HG03565 (cell line): ENCODE data around the gene FBXL5.

Source experiments
- ATAC-seq: cut with Tn5 transposase; IDR thresholded peaks from one replicate; pipeline ENCODE4 v1.9.1; 2021; ENCODE audit warnings: mild to moderate bottlenecking, moderate library complexity; ENCODE audit not compliant: unreplicated experiment

FBXL5 gene

GRCh38 chr4:15655223-15656037, at the start of gene FBXL5:
TSS of gene FBXL5 (minus strand) at chr4:15655357. CDS start at chr4:15655287, 70 bp downstream.
- ATAC-seq = peak; percentile 60

DNA sequence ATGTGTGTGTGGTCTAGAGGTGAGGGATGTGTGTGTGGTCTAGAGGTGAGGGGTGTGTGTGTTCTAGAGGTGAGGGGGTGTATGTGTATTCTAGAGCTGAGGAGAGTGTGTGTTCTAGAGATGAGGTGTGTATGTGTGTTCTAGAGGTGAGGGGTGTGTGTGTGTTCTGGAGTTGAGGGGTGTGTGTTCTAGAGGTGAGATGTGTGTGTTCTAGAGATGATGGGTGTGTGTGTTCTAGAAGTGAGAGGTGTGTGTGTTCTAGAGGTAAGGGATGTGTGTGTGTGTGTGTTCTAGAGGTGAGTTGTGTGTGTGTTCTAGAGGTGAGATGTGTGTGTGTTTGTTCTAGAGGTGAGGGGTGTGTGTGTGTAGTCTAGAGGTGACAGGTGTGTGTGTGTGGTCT, 49.0 kb upstream of the FBXL5 start:
- ATAC-seq = no peak

- no peak for ATAC-seq
Observed at GRCh38 chr4:15703439-15703838, 48.3 kb upstream of the FBXL5 start.

- no peak for ATAC-seq
Observed at GRCh38 chr4:15702941-15703403, 47.8 kb upstream of the FBXL5 start, which contains the start of gene BST1. TSS of gene BST1 (plus strand) at chr4:15703065. CDS start at chr4:15703145, 80 bp downstream.

GRCh38 chr4:15696866-15697265, 41.7 kb upstream of the FBXL5 start:
- no peak for ATAC-seq

DNA sequence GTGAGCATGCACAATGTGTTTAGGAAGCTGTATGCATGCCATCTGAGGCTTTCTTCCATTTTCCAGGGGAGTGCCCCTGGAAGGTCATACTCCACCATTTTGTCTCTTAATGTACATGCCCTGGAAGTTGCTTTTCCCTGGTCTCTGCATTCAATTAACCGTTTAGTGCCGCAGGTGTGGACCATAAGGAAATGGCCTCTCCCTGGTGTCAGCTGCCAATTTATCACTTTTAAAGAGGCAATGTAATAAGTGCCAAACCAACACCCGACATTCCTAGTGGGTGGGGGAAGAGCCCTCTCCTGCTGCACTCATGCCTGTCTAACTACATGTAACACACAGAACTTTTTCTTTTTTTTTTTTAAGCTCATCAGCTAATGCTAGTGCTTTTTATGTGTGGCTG, 40.6 kb upstream of the FBXL5 start:
- no peak for ATAC-seq

GRCh38 chr4:15695240-15695699, 40.1 kb upstream of the FBXL5 start:
- no peak for ATAC-seq

DNA sequence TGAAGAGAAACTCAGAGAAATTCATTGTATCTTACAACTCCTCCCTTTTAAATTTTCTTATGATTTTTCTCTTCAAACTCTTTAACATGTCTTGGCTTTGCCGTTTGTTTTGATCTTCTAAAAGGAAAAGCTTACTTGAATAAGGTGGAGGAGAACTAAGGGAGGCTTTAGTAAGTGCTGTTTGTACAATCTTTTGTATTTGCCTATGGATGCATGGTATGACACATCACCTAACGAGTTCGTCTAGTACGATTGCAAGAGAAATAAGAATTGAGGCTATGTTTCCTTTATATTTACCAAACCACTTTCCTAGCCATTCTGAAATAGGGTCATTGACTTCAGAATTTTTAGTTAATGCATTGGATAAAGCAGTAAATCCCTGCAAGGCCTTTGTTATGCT, 39.3 kb upstream of the FBXL5 start:
- ATAC-seq = no peak

DNA sequence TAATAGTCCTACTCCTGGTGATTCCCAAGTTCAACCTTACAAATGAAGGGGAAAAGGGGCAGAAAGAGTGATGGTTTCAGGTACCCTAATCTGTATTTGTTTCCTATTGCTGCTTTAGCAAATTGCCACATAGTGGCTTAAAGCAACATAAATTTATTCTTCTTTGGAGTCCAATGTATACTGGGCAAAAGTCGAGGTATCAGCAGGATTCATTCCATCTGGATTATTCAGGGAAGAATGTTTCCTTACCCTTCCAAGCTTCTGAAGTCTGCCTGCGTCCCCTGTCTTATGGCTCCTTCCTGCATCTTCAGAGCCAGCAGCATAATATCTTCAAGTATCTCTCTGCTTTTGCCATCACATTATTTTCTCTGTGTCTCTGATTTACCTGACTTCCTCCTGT, 37.4 kb upstream of the FBXL5 start:
- ATAC-seq = no peak

DNA sequence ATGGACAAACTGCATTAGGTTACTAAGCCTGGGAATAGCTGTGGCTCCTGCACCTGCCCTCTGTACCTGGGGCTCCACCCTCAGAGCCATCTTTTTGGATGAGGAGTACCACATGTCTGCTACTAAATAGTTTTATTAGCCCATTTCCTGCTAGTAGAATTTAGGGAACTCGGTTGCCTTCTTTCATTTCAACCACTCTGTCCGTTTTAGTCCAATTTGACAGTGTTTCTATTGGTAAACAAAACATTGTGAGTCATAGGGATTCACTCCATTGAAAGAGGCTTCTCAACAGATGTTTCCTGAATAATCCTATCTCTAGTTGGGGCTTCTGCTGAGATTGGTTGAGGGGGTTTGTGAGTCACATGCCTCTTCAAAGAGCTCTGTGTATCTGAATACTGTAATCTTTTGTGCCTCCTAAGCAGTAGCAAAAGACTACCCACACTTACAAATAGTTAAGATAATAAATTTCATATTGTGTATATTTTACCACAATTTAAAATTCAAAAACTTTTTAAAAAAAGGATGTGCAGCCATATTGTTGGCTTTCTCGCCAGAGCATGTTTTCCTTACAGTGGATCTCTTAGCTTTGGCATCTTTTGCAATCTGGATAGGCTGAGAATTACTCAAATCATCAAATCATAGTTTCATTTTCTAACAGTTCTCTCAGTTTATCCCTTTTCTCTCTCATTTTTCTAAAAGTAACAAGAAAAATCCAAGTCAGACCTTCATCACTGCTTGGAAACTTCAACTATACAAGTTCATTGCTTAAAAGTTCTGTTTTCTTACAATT, 36.4 kb upstream of the FBXL5 start:
- no peak for ATAC-seq

GRCh38 chr4:15690020-15690809, 35.1 kb upstream of the FBXL5 start:
- ATAC-seq = no peak

- no peak for ATAC-seq
Observed at GRCh38 chr4:15689540-15689939, 34.4 kb upstream of the FBXL5 start.

DNA sequence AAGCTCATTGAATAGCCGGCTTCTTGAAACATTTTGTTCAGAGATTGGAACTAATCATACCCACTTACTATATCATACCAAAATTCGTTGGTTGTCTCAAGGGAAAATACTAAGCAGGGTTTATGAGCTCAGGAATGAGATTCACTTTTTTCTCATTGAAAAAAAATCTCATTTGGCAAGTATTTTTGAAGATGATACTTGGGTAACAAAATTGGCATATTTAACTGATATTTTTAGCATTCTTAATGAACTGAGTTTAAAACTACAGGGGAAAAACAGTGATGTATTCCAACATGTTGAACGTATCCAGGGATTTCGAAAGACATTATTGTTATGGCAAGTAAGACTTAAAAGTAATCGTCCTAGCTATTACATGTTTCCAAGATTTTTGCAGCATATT, 32.9 kb upstream of the FBXL5 start:
- ATAC-seq = no peak

GRCh38 chr4:15684498-15684897, 29.3 kb upstream of the FBXL5 start:
- no peak for ATAC-seq

GRCh38 chr4:15683143-15683495, 28.0 kb upstream of the FBXL5 start:
- ATAC-seq = no peak

DNA sequence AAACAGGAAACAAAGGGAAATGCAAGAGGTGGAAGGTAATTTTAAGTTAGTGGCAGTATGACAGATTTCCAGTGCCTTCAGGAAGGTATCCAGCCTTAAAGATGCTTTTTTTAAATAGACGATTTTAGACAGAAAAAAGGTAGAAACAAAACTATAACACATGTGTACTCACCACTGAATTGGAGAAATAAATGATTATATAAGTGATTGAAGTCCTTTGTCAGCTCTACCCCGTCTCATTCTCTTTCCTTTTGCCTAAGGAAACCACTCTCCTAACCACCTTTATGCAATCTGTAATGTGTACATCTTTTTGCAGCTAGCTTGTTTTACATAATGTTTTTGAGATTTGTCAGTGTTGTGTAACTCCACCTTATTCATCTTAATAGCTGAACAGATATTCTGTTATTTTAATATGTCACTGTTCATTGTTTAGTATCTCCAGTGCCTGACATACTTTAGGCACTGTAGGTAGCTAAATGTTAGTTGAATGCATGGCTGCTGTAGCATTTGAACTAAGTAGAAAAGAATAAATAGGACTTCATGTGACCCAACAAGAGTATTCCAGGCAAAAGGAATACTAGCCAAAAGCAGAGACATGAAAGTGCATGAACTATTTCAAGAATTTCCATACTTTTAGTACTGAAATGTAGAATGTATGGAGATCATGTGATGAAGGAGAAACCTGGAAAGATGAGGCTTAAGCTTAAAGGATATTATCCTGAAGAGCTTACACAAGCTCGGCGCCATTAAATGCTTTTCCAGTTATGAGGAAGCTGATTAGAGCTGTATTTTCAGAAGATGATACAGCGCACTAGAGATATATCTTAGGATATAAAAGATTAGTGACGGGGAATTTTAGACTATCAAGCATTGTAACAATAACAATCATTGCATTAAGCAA, 27.3 kb upstream of the FBXL5 start:
- ATAC-seq = no peak

- peak; percentile 86 for ATAC-seq
Observed at GRCh38 chr4:15681372-15682241, 26.4 kb upstream of the FBXL5 start, which contains the start of gene FAM200B. TSS of gene FAM200B (plus strand) at chr4:15681827. CDS start at chr4:15686978, 5,151 bp downstream.

DNA sequence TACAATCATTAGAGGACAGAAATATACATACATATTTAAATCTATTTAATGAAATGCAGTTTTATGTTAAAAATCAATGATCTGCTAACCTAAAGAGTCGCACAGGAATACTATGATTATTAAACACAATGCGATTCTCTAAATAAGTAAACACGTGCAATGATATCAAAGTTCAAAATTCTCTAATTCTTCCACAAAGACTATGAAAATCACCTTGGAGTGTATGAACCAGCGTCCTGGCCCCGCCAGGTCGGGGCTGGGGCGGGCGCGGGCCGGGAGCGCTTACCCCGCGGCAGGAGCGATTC, 25.9 kb upstream of the FBXL5 start:
- no peak for ATAC-seq

DNA sequence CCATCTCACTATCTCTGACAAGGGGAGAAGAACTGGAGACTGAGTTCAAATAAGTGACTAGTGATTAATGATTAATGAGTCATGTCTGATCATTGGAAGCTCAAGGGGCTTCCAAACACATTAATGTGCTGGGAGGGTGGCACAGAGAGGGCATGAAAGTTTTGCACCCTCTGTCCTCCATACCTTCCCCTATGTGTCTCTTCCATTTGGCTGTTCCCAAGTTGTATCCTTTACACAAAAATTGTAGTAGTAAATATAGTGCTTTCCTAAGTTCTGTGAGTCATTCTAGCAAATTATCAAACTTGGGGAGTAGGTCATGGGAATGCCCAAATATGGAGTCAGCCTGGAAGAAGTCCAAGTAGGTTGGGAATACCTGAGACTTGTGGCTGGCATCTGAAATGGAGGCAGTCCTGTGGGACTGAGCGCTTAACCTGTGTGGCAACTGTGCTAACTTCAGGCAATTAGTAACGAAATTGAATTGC, 22.4 kb upstream of the FBXL5 start:
- no peak for ATAC-seq
